D721Med (cell line): ENCODE measurements around the gene ARHGAP45.

Experiments used
- DNase-seq: peaks from one replicate; pipeline ENCODE4 v3.0.0; 2011; ENCODE audit warnings: low spot score; ENCODE audit not compliant: insufficient read length
- FAIRE-seq: peaks from 2 replicates; lab custom pipeline; 2011; peaks lifted over from hg19 to GRCh38; lab: Jason Lieb, UNC
- TF ChIP-seq, protein P1 (sequence below): IDR thresholded peaks from 2 replicates; pipeline ENCODE4 v1.5.1; 2012; ENCODE audit warnings: mild to moderate bottlenecking, control low read depth; ENCODE audit not compliant: insufficient read depth; ENCODE audit errors: missing control alignments

ARHGAP45 gene

DNA sequence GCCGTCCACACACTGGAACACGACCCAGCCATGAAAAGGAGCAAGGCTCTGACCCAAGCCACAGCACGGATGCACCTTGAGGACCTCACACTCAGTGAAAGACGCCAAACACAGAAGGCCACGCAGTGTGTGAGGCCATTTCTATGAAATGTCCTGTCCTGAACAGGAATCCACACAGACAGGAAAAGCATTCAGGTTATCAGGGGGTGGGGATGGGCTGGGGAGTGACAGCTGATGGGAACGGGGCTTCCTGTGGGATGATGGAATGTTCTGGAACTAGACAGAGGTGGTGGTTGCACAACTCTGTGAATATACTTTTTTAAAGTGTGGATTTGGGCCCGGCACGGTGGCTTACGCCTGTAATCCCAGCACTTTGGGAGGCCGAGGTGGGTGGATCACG is 67.5 kb downstream of the ARHGAP45 start:
- DNase-seq = no peak
- TF ChIP-seq, protein P1, sequence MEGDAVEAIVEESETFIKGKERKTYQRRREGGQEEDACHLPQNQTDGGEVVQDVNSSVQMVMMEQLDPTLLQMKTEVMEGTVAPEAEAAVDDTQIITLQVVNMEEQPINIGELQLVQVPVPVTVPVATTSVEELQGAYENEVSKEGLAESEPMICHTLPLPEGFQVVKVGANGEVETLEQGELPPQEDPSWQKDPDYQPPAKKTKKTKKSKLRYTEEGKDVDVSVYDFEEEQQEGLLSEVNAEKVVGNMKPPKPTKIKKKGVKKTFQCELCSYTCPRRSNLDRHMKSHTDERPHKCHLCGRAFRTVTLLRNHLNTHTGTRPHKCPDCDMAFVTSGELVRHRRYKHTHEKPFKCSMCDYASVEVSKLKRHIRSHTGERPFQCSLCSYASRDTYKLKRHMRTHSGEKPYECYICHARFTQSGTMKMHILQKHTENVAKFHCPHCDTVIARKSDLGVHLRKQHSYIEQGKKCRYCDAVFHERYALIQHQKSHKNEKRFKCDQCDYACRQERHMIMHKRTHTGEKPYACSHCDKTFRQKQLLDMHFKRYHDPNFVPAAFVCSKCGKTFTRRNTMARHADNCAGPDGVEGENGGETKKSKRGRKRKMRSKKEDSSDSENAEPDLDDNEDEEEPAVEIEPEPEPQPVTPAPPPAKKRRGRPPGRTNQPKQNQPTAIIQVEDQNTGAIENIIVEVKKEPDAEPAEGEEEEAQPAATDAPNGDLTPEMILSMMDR = no peak
- no peak for FAIRE-seq

GRCh38 chr19:1135454-1135853 is 68.5 kb downstream of the ARHGAP45 start:
- TF ChIP-seq, protein P1 = no peak
- DNase-seq = no peak
- no peak for FAIRE-seq

- TF ChIP-seq, protein P1 = no peak
- no peak for FAIRE-seq
- no peak for DNase-seq
Observed at GRCh38 chr19:1136201-1136600, 69.2 kb downstream of the ARHGAP45 start.
